ENCODE data around the gene ITPKB.

ITPKB gene

GRCh38 chr1:226682871-226683814, 55.9 kb downstream of the ITPKB start:
- DNase-seq, result no peak

- no peak for DNase-seq
Measured at GRCh38 chr1:226681652-226682493, 57.2 kb downstream of the ITPKB start.

DNA sequence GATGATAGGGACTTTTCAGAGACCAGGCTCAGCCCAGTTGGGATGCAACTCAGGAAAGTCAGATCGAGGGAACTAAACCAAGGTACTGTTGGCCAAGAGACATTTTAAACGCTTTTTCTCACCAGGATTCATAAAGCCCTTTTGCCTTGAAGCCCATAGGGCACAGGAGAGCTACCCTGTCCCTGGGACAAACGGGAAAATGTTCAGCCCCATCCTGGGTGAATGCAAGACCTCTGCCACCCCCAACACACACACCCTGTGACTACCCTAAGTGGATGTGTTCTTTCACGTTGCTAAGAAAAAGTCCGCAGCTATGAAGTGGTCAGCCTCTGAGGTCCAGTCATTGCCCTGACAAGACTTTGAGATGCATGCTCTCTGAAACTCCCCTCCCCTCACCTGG, 58.4 kb downstream of the ITPKB start:
- no peak for DNase-seq

DNA sequence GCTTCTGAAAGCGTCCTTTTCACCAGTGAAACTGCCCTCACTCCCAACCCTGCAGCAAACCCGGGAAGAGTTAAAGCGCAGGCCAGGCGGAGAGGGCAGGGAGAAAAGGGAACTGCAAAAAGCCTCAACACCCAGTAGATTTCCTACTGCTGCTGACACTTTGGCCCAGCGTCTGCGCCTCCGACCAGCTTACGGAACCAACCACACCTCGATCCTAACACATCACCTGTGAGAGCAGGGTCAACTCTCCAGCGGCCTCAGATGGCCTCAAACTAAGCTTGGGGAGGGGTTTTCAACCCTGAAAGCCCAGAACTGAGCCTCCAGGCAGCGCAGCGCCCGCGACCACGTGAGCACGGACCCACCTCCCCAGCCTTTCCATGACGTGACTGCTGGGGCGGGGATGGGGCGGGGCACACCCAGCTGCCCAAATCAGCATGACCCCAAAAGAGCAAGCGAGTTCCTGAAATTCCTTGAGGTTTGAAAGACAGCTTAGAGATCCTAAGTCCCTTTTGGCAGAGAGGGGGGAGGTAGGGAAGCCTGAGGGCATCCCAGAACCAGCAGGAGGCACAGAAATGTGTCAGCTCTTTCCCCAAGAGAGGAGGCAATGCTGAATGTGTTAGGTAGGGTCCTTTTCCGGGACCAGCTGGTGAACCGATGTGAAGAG, 59.1 kb downstream of the ITPKB start:
- DNase-seq, result no peak

GRCh38 chr1:226679262-226679661, 59.8 kb downstream of the ITPKB start:
- DNase-seq, result no peak

- no peak for DNase-seq
Measured at GRCh38 chr1:226678701-226679100, 60.4 kb downstream of the ITPKB start.

GRCh38 chr1:226678251-226678650, 60.8 kb downstream of the ITPKB start:
- no peak for DNase-seq

GRCh38 chr1:226677027-226678020, 61.8 kb downstream of the ITPKB start:
- DNase-seq, result no peak

- no peak for DNase-seq
Measured at GRCh38 chr1:226676381-226676780, 62.7 kb downstream of the ITPKB start.

- no peak for DNase-seq
Measured at GRCh38 chr1:226675715-226676357, 63.2 kb downstream of the ITPKB start.

DNA sequence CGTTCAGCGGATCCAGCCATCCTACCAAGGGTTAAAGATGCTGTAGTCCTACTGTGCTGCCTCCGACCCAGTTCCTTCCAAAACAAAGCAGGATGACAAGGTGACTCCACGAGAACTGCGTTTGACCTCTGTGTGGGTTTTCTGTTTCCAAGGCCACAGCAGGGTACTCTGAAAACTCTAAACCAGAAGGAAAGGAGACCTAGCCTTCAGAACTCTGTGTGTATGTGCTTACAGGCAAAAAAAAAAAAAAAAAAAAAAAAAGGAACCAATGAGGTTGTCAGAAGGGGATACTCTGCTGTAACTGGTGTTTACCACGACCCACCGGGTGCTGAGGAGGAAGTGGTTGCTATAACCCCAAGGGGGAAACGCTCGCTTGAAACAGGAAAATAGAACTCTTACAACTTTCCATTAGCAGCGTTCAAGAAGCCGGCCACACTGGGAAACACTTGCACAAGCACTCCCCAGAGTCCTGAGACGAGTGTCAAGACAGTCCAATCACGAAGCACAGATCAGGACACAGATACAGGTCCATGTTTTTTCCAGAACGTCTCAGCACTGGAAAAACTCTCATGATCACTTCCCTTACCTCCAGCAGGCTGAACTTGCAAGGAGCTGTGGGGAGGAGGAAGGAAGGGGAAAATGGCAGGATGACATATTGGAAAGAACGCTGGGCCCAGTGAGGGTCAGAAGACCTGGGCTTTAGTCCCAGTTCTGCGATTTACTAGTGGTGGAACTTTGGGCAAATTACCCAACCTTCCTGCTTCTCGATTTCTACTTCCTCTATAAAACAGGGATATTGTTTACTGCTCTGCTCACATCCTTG, 64.0 kb downstream of the ITPKB start:
- DNase-seq, result peak; percentile 90

DNA sequence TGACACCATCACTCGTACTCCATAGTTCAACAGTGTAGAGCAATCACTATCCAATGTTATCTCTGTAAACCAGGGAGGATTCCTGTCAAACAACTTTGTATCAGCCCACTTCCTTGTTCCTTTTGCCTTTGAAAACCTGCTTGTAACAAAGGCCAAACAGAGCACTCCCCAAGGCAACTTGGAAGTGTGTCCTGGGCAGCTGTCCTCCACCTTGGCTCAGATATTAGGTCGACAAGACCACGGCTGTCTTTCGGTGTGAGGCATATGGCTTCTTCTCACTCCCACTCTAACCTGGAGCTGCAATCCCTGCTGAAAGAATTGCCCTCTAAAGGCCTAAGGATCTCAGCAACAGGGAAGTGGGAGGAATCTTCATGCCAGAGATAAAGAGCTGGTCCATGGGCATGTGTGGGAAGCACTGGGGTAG, 66.7 kb downstream of the ITPKB start:
- DNase-seq, result no peak

DNA sequence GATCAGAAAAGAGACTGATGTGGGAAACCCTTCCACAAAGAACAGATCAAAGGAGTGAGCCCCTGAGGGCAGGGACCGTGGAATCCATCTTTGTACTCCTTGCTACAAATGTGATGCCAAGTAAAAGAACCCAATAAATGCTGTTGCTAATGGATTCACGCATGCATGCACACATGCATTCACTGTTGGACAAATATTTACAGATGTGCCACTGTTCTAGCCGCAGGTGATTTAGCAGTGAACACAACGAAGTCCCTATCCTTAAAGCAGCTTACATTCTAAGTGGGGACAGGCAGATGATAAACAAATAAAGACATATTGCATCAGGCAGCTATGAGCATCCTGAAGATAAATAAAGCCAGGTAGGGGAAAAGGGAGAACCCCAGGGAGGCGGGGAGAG, 67.8 kb downstream of the ITPKB start:
- peak; percentile 87 for DNase-seq

DNA sequence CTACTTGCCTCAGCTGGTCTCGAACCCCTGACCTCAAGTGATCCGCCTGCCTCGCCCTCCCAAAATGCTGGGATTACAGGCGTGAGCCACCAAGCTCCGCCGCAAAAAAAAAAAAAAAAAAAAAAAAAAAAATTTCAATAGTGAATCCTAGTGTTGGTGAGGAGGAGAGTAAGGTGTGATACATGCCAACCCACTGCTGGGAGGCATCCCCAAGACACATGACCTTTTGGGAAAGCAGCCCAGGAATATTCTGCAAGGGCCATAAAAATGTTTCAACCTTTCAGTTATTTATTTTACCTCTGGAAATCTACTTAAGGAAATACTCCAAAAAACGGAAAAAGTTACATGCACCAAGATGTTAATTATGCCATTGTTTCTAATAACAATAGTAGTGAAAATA, 69.0 kb downstream of the ITPKB start:
- no peak for DNase-seq

DNA sequence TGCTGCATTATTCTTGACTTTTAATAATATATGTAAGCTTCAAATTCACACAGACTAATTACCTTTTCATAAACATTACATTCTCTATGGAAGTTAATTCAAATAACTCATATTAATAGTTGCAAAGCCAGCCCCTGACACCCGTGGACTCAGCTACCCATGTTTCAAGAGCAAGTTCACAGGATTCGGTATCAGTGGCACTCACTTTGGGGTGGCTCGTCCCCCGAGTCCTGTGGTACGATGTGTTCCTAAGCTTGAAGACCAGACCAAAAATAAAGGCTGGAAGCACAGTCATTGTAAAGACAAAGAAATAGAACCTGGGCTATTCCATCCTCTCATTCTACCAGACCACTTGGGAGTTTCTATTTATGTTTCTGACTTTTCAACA, 70.9 kb downstream of the ITPKB start:
- no peak for DNase-seq

DNA sequence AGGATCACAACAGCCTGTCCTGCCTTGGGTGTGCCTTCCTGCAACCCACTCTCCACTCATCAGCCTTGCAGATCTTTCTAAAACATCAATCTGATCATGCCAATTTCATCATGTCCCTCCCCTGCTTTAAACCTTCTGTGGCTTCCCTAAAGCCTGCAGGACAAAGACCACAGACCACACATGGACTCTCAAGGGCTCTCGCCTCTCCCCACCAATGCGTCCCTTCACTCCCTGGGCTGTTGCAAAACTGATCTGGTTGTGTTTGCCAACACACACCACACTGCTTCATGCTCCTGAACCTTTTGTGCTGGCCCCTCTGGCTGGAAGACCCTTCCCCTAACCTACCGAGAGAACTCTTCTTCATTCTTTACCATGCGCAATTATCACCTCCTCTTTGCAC, 72.4 kb downstream of the ITPKB start:
- DNase-seq, result no peak

DNA sequence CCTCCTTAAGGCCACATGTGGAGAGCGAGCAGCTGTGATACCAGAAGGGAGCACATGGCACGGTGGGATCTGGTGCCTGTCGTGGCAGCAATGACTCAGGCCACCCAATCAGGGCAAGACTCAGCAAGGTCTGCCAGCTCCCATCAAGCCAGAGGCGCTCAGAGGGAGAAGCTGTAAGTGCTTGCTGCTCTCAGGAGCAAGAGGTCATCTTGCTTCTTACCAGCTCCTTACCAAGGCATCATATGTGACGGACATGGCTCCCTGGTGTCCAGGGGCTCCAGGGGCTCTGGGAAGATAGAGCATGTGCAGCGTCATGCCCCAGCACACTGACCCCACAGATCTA, 72.9 kb downstream of the ITPKB start:
- DNase-seq, result no peak

DNA sequence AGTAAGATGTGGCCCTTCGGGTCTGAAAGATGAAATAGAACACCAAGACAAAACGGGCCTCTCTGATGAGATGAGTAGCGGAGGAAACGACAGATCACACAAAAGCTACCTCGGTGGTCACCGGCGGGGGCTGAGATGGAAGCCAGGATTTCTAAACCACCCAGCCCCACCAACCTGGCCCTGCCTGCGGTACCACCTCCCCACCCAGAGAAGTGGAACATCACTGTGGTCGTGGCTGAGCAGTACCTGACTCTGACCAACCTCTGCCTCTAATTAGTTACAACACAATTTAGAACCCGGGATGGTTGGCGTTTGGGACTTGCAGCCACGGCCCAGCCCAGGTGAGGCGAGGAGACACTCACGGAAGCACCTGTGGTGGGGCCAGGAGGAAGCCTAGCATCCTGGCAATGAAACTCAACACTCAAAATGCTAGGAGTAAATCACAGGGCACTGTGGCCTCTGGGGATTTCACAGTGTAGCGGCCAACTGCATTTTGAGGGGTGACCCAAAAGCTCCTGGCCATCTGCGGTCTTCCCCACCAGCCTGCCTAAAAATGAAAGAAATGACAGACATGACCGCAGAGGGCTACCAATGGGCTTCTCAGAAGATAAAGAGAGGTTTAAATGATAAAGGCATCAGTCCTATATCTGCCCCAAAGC, 73.4 kb downstream of the ITPKB start:
- DNase-seq, result no peak

- DNase-seq, result no peak
Measured at GRCh38 chr1:226664413-226665101, 74.5 kb downstream of the ITPKB start.

DNA sequence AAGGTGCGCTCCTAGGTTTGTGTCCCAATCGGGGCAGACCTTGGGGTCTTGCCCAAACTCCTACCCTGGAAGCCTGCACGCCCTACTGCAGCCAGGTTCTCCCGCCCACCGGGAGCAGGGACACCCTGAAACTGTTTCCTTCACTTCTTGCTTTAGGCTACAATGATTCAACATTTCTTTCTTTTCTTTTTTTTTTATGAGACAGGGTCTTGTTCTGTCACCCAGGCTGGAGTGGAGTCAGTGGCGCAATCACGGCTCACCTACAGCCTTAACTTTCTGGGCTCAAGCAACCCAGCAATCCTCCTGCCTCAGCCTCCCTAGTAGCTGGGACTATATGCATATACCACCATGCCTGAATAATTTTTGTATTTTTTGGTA, 75.8 kb downstream of the ITPKB start:
- no peak for DNase-seq
